ENCODE data around the gene CTNNA1.

CTNNA1 gene

DNA sequence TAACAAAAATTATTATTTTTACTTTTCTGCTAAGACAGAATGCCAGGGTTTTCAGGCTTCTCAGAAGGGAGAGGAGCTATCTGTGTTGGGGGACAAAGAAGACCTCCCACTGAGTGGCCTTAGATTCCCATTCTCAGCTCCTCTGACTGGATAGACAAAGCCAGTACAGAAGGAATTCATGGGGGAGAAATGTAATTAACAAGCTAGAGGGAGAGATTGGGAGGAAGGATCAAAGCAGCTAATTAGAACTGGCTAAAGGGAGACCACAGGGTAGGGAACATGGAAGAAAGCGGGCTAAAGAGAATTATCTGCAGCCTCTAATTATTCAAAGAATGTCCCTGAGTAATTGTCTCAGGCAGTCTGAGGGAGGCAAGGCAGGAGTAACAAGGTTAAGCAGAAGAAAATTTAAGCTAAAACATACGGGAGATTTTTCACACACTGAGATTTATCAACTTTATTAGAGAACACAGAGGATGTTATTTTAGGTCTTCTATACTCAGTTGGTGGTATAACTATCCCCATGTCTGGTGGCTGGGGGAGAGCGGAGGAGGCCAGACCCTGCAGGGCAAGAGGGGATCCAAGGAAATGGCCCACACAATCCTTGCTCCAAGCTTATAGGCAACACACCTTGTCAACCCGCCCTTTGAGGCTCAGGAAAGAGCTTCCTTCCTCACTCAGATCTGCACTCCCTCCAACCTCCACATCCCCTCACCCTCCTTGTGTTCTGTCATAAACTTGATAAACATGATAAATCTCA lies 209.6 kb downstream of the CTNNA1 start:
- H3K4me3 ChIP-seq (ENCODE audit: low read depth, low read length): no peak overlapping the region
- no peak for TF ChIP-seq SALL2 (tag by site-specific recombination; IDR thresholded peaks at IDR 0.05; ENCODE audit: borderline replicate concordance)
- H3K9me3 ChIP-seq (ENCODE audit: control insufficient read depth, insufficient read depth, low read depth, low read length): no peaks in the 10 kb centered on the region
- no peaks in the 10 kb centered on the region; the same call in 1 of the 2 replicates for H3K4me1 ChIP-seq (ENCODE audit: control insufficient read depth, insufficient read depth, low read length)
- ChIA-PET POLR2A (interaction anchor here (0.6 kb wide), 2 partner anchors 51 to 154 kb away, joined by 3 to 4 read pairs; no protein-coding TSS in a partner anchor), CTCF (interaction anchor here (0.5 kb wide), 1 partner anchor 65 kb away, joined by 4 read pairs; no protein-coding TSS in a partner anchor)
- no peaks in the 10 kb centered on the region for H3K36me3 ChIP-seq (ENCODE audit: control insufficient read depth in 2 of 2, insufficient read depth in 1 of 2, low read length in 2 of 2)
- no peak overlapping the region for H3K27ac ChIP-seq (ENCODE audit: extremely low read depth, low read depth, low read length)

DNA sequence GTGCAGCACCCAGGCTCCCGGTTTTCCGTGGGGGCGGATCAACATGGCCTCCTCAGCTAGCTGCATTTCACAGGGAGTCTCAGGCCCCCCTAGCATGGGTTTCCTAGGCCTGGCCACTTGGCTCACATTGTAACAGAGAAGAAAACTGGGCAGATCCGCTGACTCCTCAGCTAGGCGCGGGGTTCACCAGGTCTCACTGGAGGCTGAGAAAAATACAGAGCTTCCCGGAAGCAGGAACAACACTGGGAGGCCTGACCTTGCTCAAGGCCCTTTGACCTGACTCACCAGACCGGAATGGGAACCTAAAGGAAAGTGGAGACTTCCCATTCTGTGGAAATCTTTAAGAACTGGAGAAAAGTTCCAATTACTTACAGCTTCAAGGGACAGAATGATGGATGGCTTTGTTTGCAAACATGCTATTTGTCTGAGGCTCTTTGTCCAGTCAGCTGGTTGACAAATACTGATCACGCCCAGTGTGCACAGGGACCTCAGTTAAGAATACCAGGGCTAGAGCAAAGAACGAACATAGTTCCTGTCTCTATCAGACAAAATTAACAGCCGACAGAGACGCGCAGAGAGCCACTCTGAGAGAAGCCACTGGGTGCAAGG lies 210.6 kb downstream of the CTNNA1 start:
- Histone ChIP-seq H3K4me3 (ENCODE audit: low read depth, low read length) (no peak overlapping the region), H3K27ac (ENCODE audit: extremely low read depth, low read depth, low read length) (no peak overlapping the region), H3K36me3 (ENCODE audit: control insufficient read depth in 2 of 2, insufficient read depth in 1 of 2, low read length in 2 of 2) (no peaks in the 10 kb centered on the region), H3K4me1 (ENCODE audit: control insufficient read depth, insufficient read depth, low read length) (no peaks in the 10 kb centered on the region; the same call in 1 of the 2 replicates), H3K9me3 (ENCODE audit: control insufficient read depth, insufficient read depth, low read depth, low read length) (no peaks in the 10 kb centered on the region)
- POLR2A ChIA-PET: no interaction called here
- CTCF ChIA-PET: interaction anchor here (0.7 kb wide), 2 partner anchors 22 to 96 kb away, joined by 3 read pairs; no protein-coding TSS in a partner anchor
- TF ChIP-seq ZNF837 (tag by site-specific recombination; IDR thresholded peaks at IDR 0.05): no peak
- TF ChIP-seq ZNF76 (tag by site-specific recombination; IDR thresholded peaks at IDR 0.05; ENCODE audit: borderline replicate concordance, low read depth): no peak
- no peak for TF ChIP-seq BCL11A (tag by site-specific recombination; IDR thresholded peaks at IDR 0.05; ENCODE audit: low read depth)
- TF ChIP-seq ZNF266 (tag by site-specific recombination; IDR thresholded peaks at IDR 0.05; ENCODE audit: low read depth): no peak
- TF ChIP-seq ZNF140 (tag by site-specific recombination; IDR thresholded peaks at IDR 0.05): no peak

DNA sequence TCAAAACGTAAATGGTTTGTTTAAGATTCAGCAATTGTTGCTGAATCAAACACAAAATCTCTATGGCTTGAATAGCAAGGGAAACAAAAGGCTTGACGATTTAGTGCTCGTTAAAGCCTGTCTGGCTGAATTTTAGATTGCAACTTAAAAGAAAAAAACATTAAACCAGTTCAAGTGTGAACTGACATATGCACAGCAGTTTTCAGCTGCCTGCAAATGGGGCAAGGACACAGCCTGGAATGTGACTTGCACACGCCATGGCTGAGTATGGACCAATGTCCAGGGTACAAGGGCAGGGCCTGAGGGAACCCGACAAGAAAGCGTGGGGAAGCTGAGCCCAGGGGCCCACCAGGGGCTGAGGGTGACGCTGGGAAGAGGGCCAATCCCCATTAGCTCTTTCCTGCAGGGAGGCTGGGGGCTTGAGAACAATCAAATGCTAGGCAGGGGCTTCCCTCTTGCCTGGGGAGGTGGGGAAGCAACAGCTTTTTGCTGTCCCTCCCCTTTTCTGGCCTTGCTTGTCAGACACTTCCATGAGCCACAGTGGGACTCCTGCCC lies 211.5 kb downstream of the CTNNA1 start:
- ChIA-PET CTCF (interaction anchor here (0.7 kb wide), 1 partner anchor 23 kb away, joined by 3 read pairs; no protein-coding TSS in a partner anchor), POLR2A (interaction anchor here (0.6 kb wide), 1 partner anchor 397 kb away, joined by 5 read pairs; no protein-coding TSS in a partner anchor)
- no peaks in the 10 kb centered on the region for H3K36me3 ChIP-seq (ENCODE audit: control insufficient read depth in 2 of 2, insufficient read depth in 1 of 2, low read length in 2 of 2)
- H3K9me3 ChIP-seq (ENCODE audit: control insufficient read depth, insufficient read depth, low read depth, low read length): no peaks in the 10 kb centered on the region
- no peak overlapping the region for H3K4me3 ChIP-seq (ENCODE audit: low read depth, low read length)
- H3K4me1 ChIP-seq (ENCODE audit: control insufficient read depth, insufficient read depth, low read length): no peaks in the 10 kb centered on the region; the same call in 1 of the 2 replicates
- 0 out of 2 replicates have a peak, but pooled peaks have one; percentile 20 for TF ChIP-seq FEZF1 (tag by site-specific recombination; IDR thresholded peaks at IDR 0.05)
- TF ChIP-seq ZBTB20 (tag by site-specific recombination; IDR thresholded peaks at IDR 0.05): peak; percentile 50
- TF ChIP-seq, protein P1, sequence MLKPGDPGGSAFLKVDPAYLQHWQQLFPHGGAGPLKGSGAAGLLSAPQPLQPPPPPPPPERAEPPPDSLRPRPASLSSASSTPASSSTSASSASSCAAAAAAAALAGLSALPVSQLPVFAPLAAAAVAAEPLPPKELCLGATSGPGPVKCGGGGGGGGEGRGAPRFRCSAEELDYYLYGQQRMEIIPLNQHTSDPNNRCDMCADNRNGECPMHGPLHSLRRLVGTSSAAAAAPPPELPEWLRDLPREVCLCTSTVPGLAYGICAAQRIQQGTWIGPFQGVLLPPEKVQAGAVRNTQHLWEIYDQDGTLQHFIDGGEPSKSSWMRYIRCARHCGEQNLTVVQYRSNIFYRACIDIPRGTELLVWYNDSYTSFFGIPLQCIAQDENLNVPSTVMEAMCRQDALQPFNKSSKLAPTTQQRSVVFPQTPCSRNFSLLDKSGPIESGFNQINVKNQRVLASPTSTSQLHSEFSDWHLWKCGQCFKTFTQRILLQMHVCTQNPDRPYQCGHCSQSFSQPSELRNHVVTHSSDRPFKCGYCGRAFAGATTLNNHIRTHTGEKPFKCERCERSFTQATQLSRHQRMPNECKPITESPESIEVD (tag by site-specific recombination; IDR thresholded peaks at IDR 0.05): peak; percentile 83
- TF ChIP-seq, protein P2, sequence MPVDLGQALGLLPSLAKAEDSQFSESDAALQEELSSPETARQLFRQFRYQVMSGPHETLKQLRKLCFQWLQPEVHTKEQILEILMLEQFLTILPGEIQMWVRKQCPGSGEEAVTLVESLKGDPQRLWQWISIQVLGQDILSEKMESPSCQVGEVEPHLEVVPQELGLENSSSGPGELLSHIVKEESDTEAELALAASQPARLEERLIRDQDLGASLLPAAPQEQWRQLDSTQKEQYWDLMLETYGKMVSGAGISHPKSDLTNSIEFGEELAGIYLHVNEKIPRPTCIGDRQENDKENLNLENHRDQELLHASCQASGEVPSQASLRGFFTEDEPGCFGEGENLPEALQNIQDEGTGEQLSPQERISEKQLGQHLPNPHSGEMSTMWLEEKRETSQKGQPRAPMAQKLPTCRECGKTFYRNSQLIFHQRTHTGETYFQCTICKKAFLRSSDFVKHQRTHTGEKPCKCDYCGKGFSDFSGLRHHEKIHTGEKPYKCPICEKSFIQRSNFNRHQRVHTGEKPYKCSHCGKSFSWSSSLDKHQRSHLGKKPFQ (tag by site-specific recombination; IDR thresholded peaks at IDR 0.05): 0 out of 2 replicates have a peak, but pooled peaks have one; percentile 64
- no peak for TF ChIP-seq ZNF473 (tag by site-specific recombination; IDR thresholded peaks at IDR 0.05)
- TF ChIP-seq ZNF521 (tag by site-specific recombination; IDR thresholded peaks at IDR 0.05): no peak
- H3K27ac ChIP-seq (ENCODE audit: extremely low read depth, low read depth, low read length): no peak overlapping the region

All from HEK293 (cell line).